Left ventricle myocardium inferior (tissue), 1 donor: ENCODE data around the gene AGAP2. TPM values are rescaled to one million over a fixed set of nuclear protein-coding genes. Genes with fewer than 3 reads are reported as not detected.
A peak's percentile ranks its signal among the peaks of the same experiment; 100 is the strongest.
"Not testable (repeated sequence)": the region's sequence is repeated elsewhere in the genome, so short reads cannot be mapped to it uniquely, and the experiment has no call there.

Experiments used
- DNase-seq: peaks from one replicate; pipeline ENCODE4 v3.0.0-alpha.2; 2020
- H3K27ac ChIP-seq: fragments of 200-600 bp; replicated peaks from 2 replicates; pipeline ENCODE4 v1.8.0; 2021
- H3K27me3 ChIP-seq: fragments of 200-600 bp; 2 replicates; pipeline ENCODE4 v1.8.0; 2021; ENCODE audit warnings: low read depth
- H3K36me3 ChIP-seq: fragments of 200-600 bp; 2 replicates; pipeline ENCODE4 v1.8.0; 2021
- H3K4me1 ChIP-seq: fragments of 200-600 bp; 2 replicates; pipeline ENCODE4 v1.8.0; 2021
- H3K4me3 ChIP-seq: fragments of 200-600 bp; 2 replicates; pipeline ENCODE4 v1.8.0; 2021; ENCODE audit warnings: mild to moderate bottlenecking, moderate library complexity
- H3K9me3 ChIP-seq: fragments of 200-600 bp; replicated peaks from 2 replicates; pipeline ENCODE4 v1.8.0; 2021
- CTCF ChIP-seq: fragments of 200-600 bp; IDR thresholded peaks from 2 replicates; pipeline ENCODE4 v1.8.0; 2021; ENCODE audit warnings: antibody characterized with exemption, mild to moderate bottlenecking, borderline replicate concordance
- intact Hi-C: fragments of 100-400 bp; cut with micrococcal nuclease; formaldehyde crosslinking; loops from one replicate; pipeline ENCODE4 v1.11.0; 2022
- total RNA-seq: library from RNA; stranded (reverse); fragmentation: NEBNext Ultra II Directional; extraction: Animal tissue kit (Norgen Biotek cat#: 25700); gene quantifications from one replicate; pipeline ENCODE4 v1.2.1, GENCODE V29; 2021
- donor health status: DM: no; HTN: yes; CAD: no; lungs with severe emphysema.

AGAP2 gene
- total RNA-seq, 1 donor from 2014 or later = 6.5 TPM

DNA sequence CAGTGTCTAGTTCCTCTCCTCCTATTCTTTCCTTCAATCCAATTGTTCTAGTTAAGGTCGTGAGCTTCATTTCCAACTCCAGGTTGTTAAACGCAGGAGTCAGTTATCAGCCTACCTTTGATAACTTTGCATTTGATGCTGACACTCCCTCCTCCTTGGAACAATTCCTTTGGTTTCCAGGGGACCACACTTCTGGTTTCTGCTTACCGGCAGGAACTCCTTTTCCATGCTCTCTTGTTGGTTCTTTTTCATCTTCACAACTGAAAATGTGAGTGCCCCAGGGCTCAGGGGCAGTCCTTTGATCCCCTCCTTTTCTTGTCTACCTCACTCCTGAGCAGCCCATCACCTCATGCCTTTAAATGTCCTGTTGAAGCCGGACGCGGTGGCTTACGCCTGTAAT is 38.8 kb upstream of the AGAP2 start:
- DNase-seq = no peak
- Histone ChIP-seq H3K4me3 (no peak overlapping the region), H3K27me3 (no peaks in the 10 kb centered on the region), H3K9me3 (no peaks in the 10 kb centered on the region), H3K4me1 (peaks cover 17% of the 10 kb centered on the region), H3K27ac (no peak overlapping the region), H3K36me3 (peaks cover 6% of the 10 kb centered on the region)
- TF ChIP-seq CTCF = no peak
- intact Hi-C loops = no loop called here

DNA sequence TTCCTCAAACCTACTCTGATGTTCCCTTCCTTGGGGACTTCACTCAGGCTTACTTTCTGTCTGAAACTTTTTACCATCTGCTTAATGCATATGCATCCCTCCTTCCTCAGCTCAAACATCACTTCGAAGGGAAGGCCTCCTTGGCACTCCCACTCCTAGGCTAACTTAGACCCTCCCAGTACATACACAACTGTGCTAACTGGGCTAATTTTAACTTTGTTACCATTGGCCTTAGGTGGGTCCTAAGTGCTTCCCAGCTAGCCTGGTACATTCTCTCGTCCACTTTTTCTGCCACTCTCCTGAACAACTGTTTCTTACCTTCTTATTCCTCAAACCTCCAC is 37.7 kb upstream of the AGAP2 start:
- intact Hi-C loops = no loop called here
- Histone ChIP-seq H3K27me3 (no peaks in the 10 kb centered on the region), H3K27ac (no peak overlapping the region), H3K4me1 (peaks cover 23% of the 10 kb centered on the region), H3K36me3 (peaks cover 6% of the 10 kb centered on the region), H3K9me3 (no peaks in the 10 kb centered on the region), H3K4me3 (no peak overlapping the region)
- TF ChIP-seq CTCF = no peak
- no peak for DNase-seq

GRCh38 chr12:57775563-57776246 is 37.2 kb upstream of the AGAP2 start:
- peaks cover 24% of the 10 kb centered on the region for H3K4me1 ChIP-seq
- intact Hi-C loops = no loop called here

DNA sequence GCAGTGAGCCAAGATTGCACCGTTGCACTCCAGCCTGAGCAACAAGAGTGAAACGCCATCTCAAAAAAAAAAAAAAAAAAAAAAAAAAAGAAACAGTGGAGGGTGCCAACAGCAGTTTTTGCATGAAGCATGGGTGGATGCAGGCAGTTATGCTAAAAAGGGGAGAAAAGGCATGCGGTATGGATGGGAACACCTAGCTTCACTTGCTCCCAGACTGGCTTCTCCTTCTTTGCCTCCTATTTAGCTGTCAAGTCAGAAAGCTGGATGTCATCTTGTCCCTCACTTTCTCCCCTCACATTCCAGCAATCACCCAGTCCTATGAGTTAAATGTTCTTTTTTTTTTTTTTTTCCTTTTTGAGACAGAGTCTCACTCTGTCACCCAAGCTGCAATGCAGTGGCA is 36.5 kb upstream of the AGAP2 start:
- H3K4me3 ChIP-seq = no peak overlapping the region
- intact Hi-C loops = no loop called here
- no peak for TF ChIP-seq CTCF
- H3K27me3 ChIP-seq = no peaks in the 10 kb centered on the region
- H3K9me3 ChIP-seq = no peaks in the 10 kb centered on the region
- peaks cover 8% of the 10 kb centered on the region for H3K36me3 ChIP-seq
- peaks cover 24% of the 10 kb centered on the region for H3K4me1 ChIP-seq
- DNase-seq = no peak
- no peak overlapping the region for H3K27ac ChIP-seq

More at GRCh38 chr12:57775563-57776246, 37.2 kb upstream of the AGAP2 start:
- Histone ChIP-seq H3K36me3 (peaks cover 8% of the 10 kb centered on the region), H3K27me3 (no peaks in the 10 kb centered on the region), H3K4me3 (no peak overlapping the region), H3K9me3 (no peaks in the 10 kb centered on the region), H3K27ac (no peak overlapping the region)
- no peak for DNase-seq
- TF ChIP-seq CTCF = no peak

- H3K4me1 ChIP-seq = peaks cover 24% of the 10 kb centered on the region
- intact Hi-C loops, H3K27me3 ChIP-seq, H3K27ac ChIP-seq, H3K9me3 ChIP-seq, H3K4me3 ChIP-seq, DNase-seq: not testable (repeated sequence)
- peaks cover 11% of the 10 kb centered on the region for H3K36me3 ChIP-seq
Measured at GRCh38 chr12:57774634-57775033, 36.1 kb upstream of the AGAP2 start.

DNA sequence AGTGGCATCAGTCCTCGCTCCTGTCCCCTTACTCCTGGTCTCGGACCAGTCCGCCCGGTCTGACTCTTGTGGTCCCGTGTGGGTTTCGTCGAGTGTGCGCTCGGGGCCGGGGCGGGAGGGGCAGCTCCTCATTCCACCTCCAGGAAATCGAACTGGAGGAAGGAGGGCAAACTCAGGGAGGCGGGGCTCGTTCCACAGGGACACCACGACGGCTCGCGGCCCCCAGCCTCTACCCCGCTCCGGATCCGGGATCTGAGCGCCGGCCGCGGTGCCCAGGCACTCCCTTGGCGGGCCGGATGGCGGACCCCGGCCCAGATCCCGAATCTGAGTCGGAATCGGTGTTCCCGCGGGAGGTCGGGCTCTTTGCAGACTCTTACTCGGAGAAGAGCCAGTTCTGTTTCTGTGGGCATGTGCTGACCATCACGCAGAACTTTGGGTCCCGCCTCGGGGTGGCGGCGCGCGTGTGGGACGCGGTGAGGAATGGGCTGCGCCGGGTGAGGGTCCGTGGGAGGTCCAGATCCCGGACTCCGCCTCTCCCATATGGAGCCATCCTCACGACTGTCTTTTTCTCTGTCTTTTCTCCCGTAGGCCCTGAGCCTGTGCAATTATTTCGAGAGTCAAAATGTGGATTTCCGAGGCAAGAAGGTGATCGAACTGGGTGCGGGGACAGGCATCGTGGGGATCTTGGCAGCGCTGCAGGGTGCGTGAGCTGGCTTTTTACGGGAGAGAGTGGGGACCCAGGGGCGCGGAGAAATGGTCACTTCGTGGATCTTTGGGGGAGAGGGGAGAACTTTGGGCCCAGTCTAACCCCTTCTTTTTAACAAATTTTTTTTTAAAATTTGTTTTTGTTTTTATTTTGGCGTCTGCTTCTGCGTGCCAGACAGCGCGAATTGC is 34.1 kb upstream of the AGAP2 start, which contains the start of gene EEF1AKMT3:
Gene EEF1AKMT3, plus strand, starts transcription at position 186 of the 894 bp plus-strand sequence. Its CDS starts 111 bp downstream, at position 297.
- Histone ChIP-seq H3K4me1 (peaks cover 24% of the 10 kb centered on the region), H3K27ac (peak within 1 kb of the TSS; percentile 95), H3K27me3 (no peaks in the 10 kb centered on the region), H3K9me3 (no peaks in the 10 kb centered on the region), H3K36me3 (peaks cover 18% of the 10 kb centered on the region), H3K4me3 (peak within 1 kb of the TSS; percentile 92)
- peak; percentile 12 for TF ChIP-seq CTCF
- intact Hi-C loops = no loop called here
- peak; percentile 75 for DNase-seq
